IPS-NIHi11 (cell line): ENCODE measurements around the gene PLD3.
"Not testable (repeated sequence)": the region's sequence is repeated elsewhere in the genome, so short reads cannot be mapped to it uniquely, and the experiment has no call there.

Source experiments
- DNase-seq: peaks from one replicate; pipeline ENCODE4 v3.0.0; 2012; ENCODE audit warnings: mixed read lengths, low spot score

Gene PLD3

GRCh38 chr19:40389404-40390083 lies 41.0 kb downstream of the PLD3 start:
- DNase-seq: no peak

GRCh38 chr19:40390084-40390742 lies 41.7 kb downstream of the PLD3 start, which contains the start of gene HIPK4:
HIPK4 (minus strand) TSS chr19:40390181; CDS start chr19:40389902, 279 bp downstream.
- no peak for DNase-seq

- no peak for DNase-seq
These were observed 43.6 kb downstream of the PLD3 start for GRCh38 chr19:40392123-40392522.

GRCh38 chr19:40392894-40393517 lies 44.5 kb downstream of the PLD3 start:
- DNase-seq: peak; percentile 64

- DNase-seq: no peak
These were observed 45.7 kb downstream of the PLD3 start for GRCh38 chr19:40393894-40394815.

- no peak for DNase-seq
These were observed 46.3 kb downstream of the PLD3 start for GRCh38 chr19:40394816-40395210.

- no peak for DNase-seq
These were observed 47.5 kb downstream of the PLD3 start for GRCh38 chr19:40395956-40396355.

- no peak for DNase-seq
These were observed 48.5 kb downstream of the PLD3 start for GRCh38 chr19:40396886-40397567.

GRCh38 chr19:40397568-40397906 lies 49.0 kb downstream of the PLD3 start:
- no peak for DNase-seq

- DNase-seq: peak; percentile 85
These were observed 50.1 kb downstream of the PLD3 start for GRCh38 chr19:40398417-40399131.

GRCh38 chr19:40400559-40400958 lies 52.1 kb downstream of the PLD3 start:
- no peak for DNase-seq

- DNase-seq: peak; percentile 95
These were observed 54.9 kb downstream of the PLD3 start for GRCh38 chr19:40403262-40403984.

GRCh38 chr19:40407714-40408597 lies 59.5 kb downstream of the PLD3 start:
- DNase-seq: no peak

GRCh38 chr19:40408598-40408925 lies 60.1 kb downstream of the PLD3 start:
- not testable (repeated sequence) for DNase-seq

- DNase-seq: no peak
These were observed 61.5 kb downstream of the PLD3 start for GRCh38 chr19:40410030-40410389.

GRCh38 chr19:40411125-40411842 lies 62.8 kb downstream of the PLD3 start:
- no peak for DNase-seq

- DNase-seq: no peak
These were observed 63.5 kb downstream of the PLD3 start for GRCh38 chr19:40411958-40412499.

- DNase-seq: no peak
These were observed 64.4 kb downstream of the PLD3 start for GRCh38 chr19:40412866-40413265.
